Esophagus muscularis mucosa (tissue), 4 donors: ENCODE results near the gene ZP2. TPM values are rescaled to one million over a fixed set of nuclear protein-coding genes. Genes with fewer than 3 reads are reported as not detected.

Experiments
- DNase-seq: peaks from one replicate; pipeline ENCODE4 v3.0.0-alpha.2; 2017; ENCODE audit errors: extremely low spot score
- H3K27ac ChIP-seq, 4 donors: fragments of 200-600 bp; sonication (generic); replicated peaks in 1 of 4; 1 replicate in 3 of 4; 2 replicates in 1 of 4; pipeline ENCODE4 v1.5.1; 2016 to 2019; ENCODE audit warnings: mild to moderate bottlenecking in 1 of 4
- H3K27me3 ChIP-seq, 4 donors: fragments of 200-600 bp; sonication (generic); one replicate each; pipeline versions ENCODE4 v1.5.1 to v1.6.0; 2016 to 2019
- H3K36me3 ChIP-seq, 4 donors: fragments of 200-600 bp; sonication (generic); one replicate each; pipeline ENCODE4 v1.5.1; 2016 to 2019
- H3K4me1 ChIP-seq, 4 donors: fragments of 200-600 bp; sonication (generic); one replicate each; pipeline ENCODE4 v1.5.1; 2016 to 2019
- H3K4me3 ChIP-seq, 4 donors: fragments of 200-600 bp; sonication (generic); 1 replicate in 2 of 4; 2 replicates in 2 of 4; pipeline ENCODE4 v1.5.1; 2016 to 2019; ENCODE audit warnings: mild to moderate bottlenecking in 4 of 4, moderate library complexity in 1 of 4
- H3K9me3 ChIP-seq, 4 donors: fragments of 200-600 bp; sonication (generic); 1 replicate in 3 of 4; 2 replicates in 1 of 4; pipeline ENCODE4 v1.5.1; 2016 to 2019
- CTCF ChIP-seq, 3 experiments: fragments of 200-600 bp in 2 of 3; fragments of 450-650 bp in 1 of 3; sonication (generic) in 2 of 3; IDR thresholded peaks; one replicate each; pipeline ENCODE4 v1.5.1; 2017 to 2019; ENCODE audit warnings: antibody characterized with exemption in 3 of 3, mild to moderate bottlenecking in 2 of 3, moderate library complexity in 1 of 3
- EP300 ChIP-seq: sonication (generic); formaldehyde crosslinking; IDR thresholded peaks from one replicate; pipeline ENCODE4 v1.6.1; 2017; ENCODE audit warnings: antibody characterized with exemption
- POLR2A ChIP-seq: fragments of 450-650 bp; IDR thresholded peaks from one replicate; pipeline ENCODE4 v1.6.1; 2017; ENCODE audit warnings: antibody characterized with exemption, moderate library complexity, mild to moderate bottlenecking, low read depth
- POLR2AphosphoS5 ChIP-seq, 2 donors: sonication (generic); formaldehyde crosslinking; IDR thresholded peaks; one replicate each; pipeline ENCODE4 v1.6.1; 2017; ENCODE audit warnings: antibody characterized with exemption in 2 of 2
- WGBS: methylation state at CpG from one replicate; pipeline ENCODE4 v1.1.5; 2018; 5-methylcytosine and 5-hydroxymethylcytosine counted together
- intact Hi-C: fragments of 100-400 bp; cut with DNase I; formaldehyde crosslinking; loops from one replicate; pipeline ENCODE4 v1.15.1; 2023
- total RNA-seq, 4 donors: library from RNA; depleted of rRNA; stranded (reverse); fragments of >200 nt; gene quantifications; one replicate each; pipeline versions ENCODE4 v1.1.0 to v1.2.1, GENCODE V29; 2016

ZP2 gene
- total RNA-seq, 4 donors from 2014 or later, result not detected

GRCh38 chr16:21228361-21228872, 17.0 kb upstream of the ZP2 start:
- TF ChIP-seq EP300 (no peak), CTCF (IDR thresholded peaks at IDR 0.05) (no peak), POLR2AphosphoS5 (IDR thresholded peaks at IDR 0.05) (no peak), POLR2A (no peak)
- no peaks in the 10 kb centered on the region for H3K4me1 ChIP-seq
- no peaks in the 10 kb centered on the region for H3K9me3 ChIP-seq
- H3K4me3 ChIP-seq, result no peak overlapping the region
- no peaks in the 10 kb centered on the region for H3K36me3 ChIP-seq
- peaks cover 0 to 22% (median 0%) of the 10 kb centered on the region in 4 donors for H3K27me3 ChIP-seq
- H3K27ac ChIP-seq, result no peak overlapping the region
- WGBS, result 66% methylated on average over 2 of the region's 2 CpGs
- DNase-seq, result no peak
- intact Hi-C loops, result no loop called here

- TF ChIP-seq CTCF (IDR thresholded peaks at IDR 0.05) (no peak), POLR2AphosphoS5 (IDR thresholded peaks at IDR 0.05) (no peak), POLR2A (no peak), EP300 (no peak)
- Histone ChIP-seq H3K9me3 (no peaks in the 10 kb centered on the region), H3K27me3 (peaks cover 0 to 20% (median 0%) of the 10 kb centered on the region in 4 donors), H3K4me1 (no peaks in the 10 kb centered on the region), H3K4me3 (no peak overlapping the region), H3K27ac (no peak overlapping the region), H3K36me3 (no peaks in the 10 kb centered on the region)
- intact Hi-C loops, result no loop called here
- no peak for DNase-seq
These were observed 16.5 kb upstream of the ZP2 start for GRCh38 chr16:21227866-21228265.

GRCh38 chr16:21226749-21227148, 15.4 kb upstream of the ZP2 start:
- H3K27me3 ChIP-seq, result peaks cover 0 to 16% (median 0%) of the 10 kb centered on the region in 4 donors
- H3K4me1 ChIP-seq, result no peaks in the 10 kb centered on the region
- no peak overlapping the region for H3K27ac ChIP-seq
- no peak for TF ChIP-seq POLR2A
- no peak for TF ChIP-seq POLR2AphosphoS5 (IDR thresholded peaks at IDR 0.05)
- TF ChIP-seq CTCF (IDR thresholded peaks at IDR 0.05), result no peak
- TF ChIP-seq EP300, result no peak
- no peaks in the 10 kb centered on the region for H3K36me3 ChIP-seq
- no peak overlapping the region for H3K4me3 ChIP-seq
- no peaks in the 10 kb centered on the region for H3K9me3 ChIP-seq
- intact Hi-C loops, result no loop called here
- DNase-seq, result no peak

GRCh38 chr16:21224800-21225199, 13.4 kb upstream of the ZP2 start:
- no peaks in the 10 kb centered on the region for H3K4me1 ChIP-seq
- no peak overlapping the region for H3K27ac ChIP-seq
- H3K27me3 ChIP-seq, result peaks cover 0 to 6% (median 0%) of the 10 kb centered on the region in 4 donors
- DNase-seq, result no peak
- H3K9me3 ChIP-seq, result no peaks in the 10 kb centered on the region
- TF ChIP-seq EP300, result no peak
- TF ChIP-seq POLR2AphosphoS5 (IDR thresholded peaks at IDR 0.05), result no peak
- TF ChIP-seq POLR2A, result no peak
- WGBS, result 68% methylated on average over 2 of the region's 2 CpGs
- no peaks in the 10 kb centered on the region for H3K36me3 ChIP-seq
- H3K4me3 ChIP-seq, result no peak overlapping the region
- intact Hi-C loops, result no loop called here

- DNase-seq, result no peak
- no peaks in the 10 kb centered on the region for H3K4me1 ChIP-seq
- H3K4me3 ChIP-seq, result no peak overlapping the region
- intact Hi-C loops, result no loop called here
- H3K9me3 ChIP-seq, result no peaks in the 10 kb centered on the region
- TF ChIP-seq POLR2AphosphoS5 (IDR thresholded peaks at IDR 0.05) (no peak), POLR2A (no peak), CTCF (IDR thresholded peaks at IDR 0.05) (no peak), EP300 (no peak)
- H3K27me3 ChIP-seq, result peaks cover 0 to 8% (median 0%) of the 10 kb centered on the region in 4 donors
- 74% methylated on average over 9 of the region's 9 CpGs for WGBS
- H3K27ac ChIP-seq, result no peak overlapping the region
- no peaks in the 10 kb centered on the region for H3K36me3 ChIP-seq
These were observed 12.4 kb upstream of the ZP2 start for GRCh38 chr16:21223787-21224186.
